ENCODE data around the gene CRTC1. TPM values are rescaled to one million over a fixed set of nuclear protein-coding genes. Genes with fewer than 3 reads are reported as not detected.

Gene CRTC1
- total and polyA plus RNA-seq, 8 donors, result 5.2 to 18.1 (median 7.5) TPM

DNA sequence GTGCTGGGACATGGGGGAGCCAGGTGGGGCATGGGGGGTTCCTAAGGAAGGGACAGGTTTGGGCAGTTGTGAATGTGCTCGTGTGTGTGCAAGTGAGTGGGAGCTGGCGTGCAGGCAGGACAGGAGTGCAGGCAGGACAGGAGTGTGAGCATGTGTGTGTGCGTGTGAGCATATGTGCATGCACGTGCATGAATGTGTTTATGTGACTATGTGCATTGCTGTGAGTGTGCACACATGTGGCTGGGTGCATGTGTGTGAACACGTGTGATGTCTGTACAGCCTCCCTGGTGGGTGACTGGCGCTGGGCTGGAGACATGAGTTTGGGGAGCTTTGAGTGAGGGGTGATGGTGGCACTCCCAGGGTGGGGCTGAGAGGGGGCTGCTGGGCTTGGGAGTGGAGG lies 33.4 kb downstream of the CRTC1 start:
- FAIRE-seq (no peak), DNase-seq (no peak), ATAC-seq (no peak)
- H3K9me3 ChIP-seq, result no peaks in the 10 kb centered on the region
- intact Hi-C loops (cut with DNase I), result no loop called here
- no peaks in the 10 kb centered on the region for H3K27me3 ChIP-seq
- no peak overlapping the region for H3K27ac ChIP-seq
- no peak overlapping the region for H3K4me3 ChIP-seq
- WGBS, 2 donors, result 90 to 97% methylated on average over 6 of the region's 6 CpGs
- H3K4me1 ChIP-seq, result no peaks in the 10 kb centered on the region
- no peaks in the 10 kb centered on the region for H3K36me3 ChIP-seq
- no peak for TF ChIP-seq CTCF (IDR thresholded peaks at IDR 0.05)

DNA sequence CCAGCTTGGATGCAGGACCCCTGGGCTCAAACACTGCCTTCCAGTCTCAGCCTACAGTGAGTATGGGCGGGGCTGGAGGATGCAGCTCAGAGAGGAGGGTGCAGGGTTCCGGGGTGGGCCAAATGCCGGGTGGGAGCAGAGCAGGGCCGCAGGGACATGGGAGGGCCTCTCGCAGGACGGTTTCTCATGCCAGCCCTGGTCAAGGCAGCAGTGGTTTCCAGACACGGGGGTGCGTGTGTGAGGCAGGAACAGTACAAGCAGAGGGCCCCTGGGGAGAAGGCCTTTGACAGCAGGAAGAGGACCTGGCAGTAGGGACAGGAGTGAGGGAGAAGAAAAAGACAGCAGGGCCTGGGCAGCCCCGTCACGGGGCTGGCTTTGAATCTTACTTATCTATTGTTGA lies 34.1 kb downstream of the CRTC1 start:
- no peaks in the 10 kb centered on the region for H3K27me3 ChIP-seq
- FAIRE-seq (no peak), DNase-seq (no peak), ATAC-seq (no peak)
- no peak overlapping the region for H3K27ac ChIP-seq
- H3K9me3 ChIP-seq, result no peaks in the 10 kb centered on the region
- H3K4me3 ChIP-seq, result no peak overlapping the region
- H3K4me1 ChIP-seq, result no peaks in the 10 kb centered on the region
- H3K36me3 ChIP-seq, result no peaks in the 10 kb centered on the region
- intact Hi-C loops (cut with DNase I), result no loop called here
- 88% methylated on average over 10 of the region's 10 CpGs for WGBS, 2 donors
- TF ChIP-seq CTCF (IDR thresholded peaks at IDR 0.05), result no peak

DNA sequence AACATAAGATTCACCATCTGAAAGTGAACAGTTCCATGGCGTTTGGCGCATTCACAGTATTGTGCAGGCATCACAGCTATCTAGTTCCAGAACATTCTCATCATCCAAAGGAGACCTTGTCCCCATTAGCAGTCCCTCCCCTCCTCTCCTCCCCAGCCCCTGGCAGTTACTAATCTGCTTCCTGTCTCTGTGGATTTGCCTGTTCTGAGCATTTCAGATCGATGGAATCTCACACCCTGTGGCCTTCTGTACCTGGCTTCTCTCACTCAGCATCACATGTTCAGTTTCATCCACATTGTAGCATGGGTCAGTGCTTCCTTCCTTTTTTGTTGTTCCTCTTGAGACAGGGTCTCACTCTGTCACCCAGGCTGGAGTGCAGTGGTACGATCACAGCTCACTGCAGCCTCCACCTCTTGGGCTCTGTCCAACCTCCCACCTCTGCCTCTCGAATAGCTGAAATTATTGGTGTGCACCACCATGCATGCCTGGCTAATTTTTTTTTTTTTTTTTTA lies 34.6 kb downstream of the CRTC1 start:
- Histone ChIP-seq H3K4me3 (no peak overlapping the region), H3K36me3 (no peaks in the 10 kb centered on the region), H3K27me3 (no peaks in the 10 kb centered on the region), H3K9me3 (no peaks in the 10 kb centered on the region), H3K27ac (no peak overlapping the region), H3K4me1 (no peaks in the 10 kb centered on the region)
- DNase-seq (no peak), FAIRE-seq (no peak), ATAC-seq (no peak)
- 83 to 85% methylated on average over 5 of the region's 5 CpGs for WGBS, 2 donors
- intact Hi-C loops (cut with DNase I), result no loop called here
- TF ChIP-seq CTCF (IDR thresholded peaks at IDR 0.05), result no peak

GRCh38 chr19:18718846-18719458 lies 35.5 kb downstream of the CRTC1 start:
- Histone ChIP-seq H3K4me1 (no peaks in the 10 kb centered on the region), H3K9me3 (no peaks in the 10 kb centered on the region), H3K4me3 (no peak overlapping the region), H3K27me3 (no peaks in the 10 kb centered on the region), H3K36me3 (no peaks in the 10 kb centered on the region), H3K27ac (no peak overlapping the region)
- WGBS, 2 donors, result 84 to 89% methylated on average over 15 to 16 of the region's 16 CpGs
- intact Hi-C loops (cut with DNase I), result no loop called here
- FAIRE-seq (no peak), DNase-seq (no peak), ATAC-seq (no peak)
- no peak for TF ChIP-seq CTCF (IDR thresholded peaks at IDR 0.05)

DNA sequence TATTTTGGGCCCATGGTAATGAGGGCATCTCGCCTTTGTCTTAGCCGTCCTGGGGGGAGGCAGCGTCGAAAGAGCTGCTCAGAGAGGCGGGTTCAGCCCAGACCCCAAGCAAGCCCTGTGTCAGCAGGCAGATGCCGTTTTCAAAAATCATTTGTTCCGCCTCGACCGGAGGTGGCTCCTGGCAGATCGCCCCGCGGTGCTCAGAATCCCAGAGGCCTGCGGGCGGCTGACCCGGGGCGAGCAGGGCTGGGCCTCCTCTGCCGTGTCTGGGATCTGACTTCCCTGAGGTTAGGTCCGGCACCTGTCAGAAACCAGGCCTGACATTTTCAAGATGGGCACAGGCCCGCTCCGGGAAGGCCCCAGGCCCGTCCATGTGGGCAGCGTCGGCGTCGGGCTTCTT lies 36.1 kb downstream of the CRTC1 start:
- DNase-seq, result no peak
- Histone ChIP-seq H3K27me3 (no peaks in the 10 kb centered on the region), H3K4me1 (no peaks in the 10 kb centered on the region), H3K4me3 (no peak overlapping the region), H3K36me3 (no peaks in the 10 kb centered on the region), H3K27ac (no peak overlapping the region), H3K9me3 (no peaks in the 10 kb centered on the region)
- intact Hi-C loops (cut with DNase I), result no loop called here
- FAIRE-seq, result no peak
- 88 to 90% methylated on average over 25 of the region's 25 CpGs for WGBS, 2 donors
- ATAC-seq, result no peak
- TF ChIP-seq CTCF (IDR thresholded peaks at IDR 0.05), result no peak

Measured in pancreas (tissue), 10 donors.